DND-41 (cell line): Measurements from ENCODE around the gene VAV2.
A peak's percentile ranks its signal among the peaks of the same experiment; 100 is the strongest.

Experiments
- CTCF ChIP-seq: IDR thresholded peaks from 2 replicates; pipeline ENCODE4 v1.5.1; 2012; ENCODE audit warnings: borderline replicate concordance, low read length, moderate library complexity, mild to moderate bottlenecking; ENCODE audit not compliant: poor library complexity, severe bottlenecking; ENCODE audit errors: extremely low read depth
- EZH2 ChIP-seq: IDR thresholded peaks from 3 replicates; pipeline ENCODE4 v1.6.1; 2012; ENCODE audit warnings: borderline replicate concordance, low read depth, mild to moderate bottlenecking, moderate library complexity, low read length, inconsistent platforms; ENCODE audit not compliant: severe bottlenecking

- TF ChIP-seq CTCF (peak; percentile 38), EZH2 (no peak)
Measured at GRCh38 chr9:133876144-133876543, 116.0 kb downstream of the VAV2 start.
